Heart left ventricle (tissue), 16 donors: Measurements from ENCODE around the gene FKBP7. TPM values are rescaled to one million over a fixed set of nuclear protein-coding genes. Genes with fewer than 3 reads are reported as not detected.
"Not testable (repeated sequence)": the region's sequence is repeated elsewhere in the genome, so short reads cannot be mapped to it uniquely, and the experiment has no call there.

Experiments
- ATAC-seq, 4 donors: fragments of 200-7000 bp; cut with Tn5 transposase; one replicate each; pipeline ENCODE4 v1.9.1; 2020 to 2022; ENCODE audit warnings: moderate library complexity in 4 of 4, mild to moderate bottlenecking in 3 of 4, moderate number of reproducible peaks in 1 of 4
- DNase-seq, 5 donors: peaks; one replicate each; pipeline ENCODE4 v3.0.0-alpha.2; 2020
- H3K27ac ChIP-seq, 12 donors: fragments of 200-600 bp; sonication (generic) in 4 of 12; one replicate each; pipeline versions ENCODE4 v1.5.0 to v1.8.0; 2016 to 2022; ENCODE audit warnings: mild to moderate bottlenecking in 2 of 12
- H3K27me3 ChIP-seq, 9 donors: fragments of 200-600 bp; sonication (generic) in 2 of 9; one replicate each; pipeline versions ENCODE4 v1.5.1 to v1.8.0; 2016 to 2022; ENCODE audit warnings: mild to moderate bottlenecking in 3 of 9
- H3K36me3 ChIP-seq, 9 donors: fragments of 200-600 bp; sonication (generic) in 2 of 9; one replicate each; pipeline versions ENCODE4 v1.5.0 to v1.8.0; 2018 to 2022; ENCODE audit warnings: mild to moderate bottlenecking in 2 of 9
- H3K4me1 ChIP-seq, 12 donors: fragments of 200-600 bp; sonication (generic) in 4 of 12; one replicate each; pipeline versions ENCODE4 v1.5.0 to v1.8.0; 2016 to 2022; ENCODE audit warnings: mild to moderate bottlenecking in 3 of 12
- H3K4me3 ChIP-seq, 12 donors: fragments of 200-600 bp; sonication (generic) in 4 of 12; one replicate each; pipeline versions ENCODE4 v1.5.0 to v1.8.0; 2017 to 2022; ENCODE audit warnings: mild to moderate bottlenecking in 9 of 12, moderate library complexity in 4 of 12
- H3K9me3 ChIP-seq, 12 donors: fragments of 200-600 bp; sonication (generic) in 4 of 12; one replicate each; pipeline versions ENCODE4 v1.5.0 to v1.8.0; 2016 to 2022; ENCODE audit warnings: mild to moderate bottlenecking in 1 of 12
- POLR2A ChIP-seq, 2 donors: fragments of 450-650 bp; IDR thresholded peaks; one replicate each; pipeline ENCODE4 v1.6.1; 2017; ENCODE audit warnings: antibody characterized with exemption in 2 of 2, mild to moderate bottlenecking in 2 of 2, moderate library complexity in 2 of 2
- WGBS, 4 donors: extraction: QIAGEN DNeasy Blood & Tissue Kit in 2 of 4; methylation state at CpG; one replicate each; pipeline versions ENCODE4 v1.1.5 to v1.1.7; 2013 to 2018; 5-methylcytosine and 5-hydroxymethylcytosine counted together
- intact Hi-C, 10 donors: fragments of 100-400 bp; cut with DNase I; formaldehyde crosslinking; loops; one replicate each; pipeline versions ENCODE4 v1.11.1 to v1.14.2; 2022
- polyA plus RNA-seq, 2 donors: library from polyadenylated mRNA; stranded (reverse); fragments of 200-250 nt; gene quantifications; one replicate each; pipeline ENCODE4 v1.2.3, GENCODE V29; 2013
- total RNA-seq, 9 donors: library from RNA; depleted of rRNA in 2 of 9; stranded (reverse); fragments of >200 nt in 2 of 9; fragmentation: NEBNext Ultra II Directional in 3 of 9; extraction: Animal tissue kit (Norgen Biotek cat#: 25700) in 3 of 9; gene quantifications; one replicate each; pipeline versions ENCODE4 v1.1.0 to v1.2.4, GENCODE V29; 2016 to 2023
- TF ChIP-seq, protein P1 (sequence below), 12 donors: fragments of 200-600 bp; sonication (generic) in 4 of 12; IDR thresholded peaks; one replicate each; pipeline versions ENCODE4 v1.5.0 to v1.8.0; 2018 to 2022; ENCODE audit warnings: antibody characterized with exemption in 12 of 12, mild to moderate bottlenecking in 5 of 12
- donor health status: ischemic (EF 13 %, LVEDD 7.1; RV severe dilation, severe dysfunction).
- donor health status: healthy with polysubstance abuse.
- donor health status: DM: no; HTN: yes; CAD: no.
- donor health status: DM: no; HTN: no; CAD: no.
- donor health status: ischemic (EF 25% LVEDD 6.9; RV normal size, moderate dysfunction).
- donor health status: ischemic (EF 25% LVEDD 5.7; RV mildly dilated, moderate dysfunction).
- donor health status: healthy.
- donor health status: DM: yes; HTN: yes; CAD: no.
- donor health status: ischemic (EF 35%, LVEDD 5.7; RV mildly dilated, moderate dysfunction).
- donor health status: nonischemic (EF 11% LVEDD 7.7; RV severe dilation, severe dysfunction).
- donor health status: DM: yes; HTN: yes; CAD: no.
- donor health status: PGD.
- donor health status: ischemic (EF 29% LVEDD 5.4; RV normal size, mild dysfunction).
- donor health status: nonischemic (EF 23%, LVEDD 6.1; RV moderate dilation, normal function).

FKBP7 gene
- total and polyA plus RNA-seq, 11 donors, result 5.3 to 11.8 (median 9.0) TPM

DNA sequence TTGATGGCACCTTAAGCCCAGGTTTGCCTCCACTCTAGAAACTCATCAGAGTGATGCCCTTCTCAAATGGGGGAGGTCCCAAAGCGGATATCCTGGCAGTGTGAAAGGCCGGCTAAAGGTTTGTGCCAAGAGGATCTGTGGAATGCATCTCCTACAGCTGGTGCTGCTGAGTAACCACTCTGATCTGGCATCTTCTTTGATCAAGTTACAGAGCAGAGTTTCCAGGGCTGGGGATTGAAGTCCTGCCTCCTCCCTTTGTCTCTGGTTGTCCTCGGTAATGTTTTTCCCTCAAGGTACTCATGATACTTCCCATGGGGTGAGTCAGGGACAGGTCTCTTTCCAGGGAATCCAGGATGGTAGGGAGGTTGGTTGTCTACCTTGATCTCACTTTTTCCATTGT is 52.0 kb downstream of the FKBP7 start:
- intact Hi-C loops, result no loop called here
- Histone ChIP-seq H3K4me1 (no peaks in the 10 kb centered on the region), H3K9me3 (peaks cover 0 to 26% (median 6%) of the 10 kb centered on the region in 12 donors), H3K27ac (no peak overlapping the region), H3K27me3 (no peaks in the 10 kb centered on the region), H3K36me3 (peaks cover 0 to 66% (median 44%) of the 10 kb centered on the region in 9 donors), H3K4me3 (no peak overlapping the region)
- no peak for TF ChIP-seq POLR2A (IDR thresholded peaks at IDR 0.05)
- TF ChIP-seq, protein P1, sequence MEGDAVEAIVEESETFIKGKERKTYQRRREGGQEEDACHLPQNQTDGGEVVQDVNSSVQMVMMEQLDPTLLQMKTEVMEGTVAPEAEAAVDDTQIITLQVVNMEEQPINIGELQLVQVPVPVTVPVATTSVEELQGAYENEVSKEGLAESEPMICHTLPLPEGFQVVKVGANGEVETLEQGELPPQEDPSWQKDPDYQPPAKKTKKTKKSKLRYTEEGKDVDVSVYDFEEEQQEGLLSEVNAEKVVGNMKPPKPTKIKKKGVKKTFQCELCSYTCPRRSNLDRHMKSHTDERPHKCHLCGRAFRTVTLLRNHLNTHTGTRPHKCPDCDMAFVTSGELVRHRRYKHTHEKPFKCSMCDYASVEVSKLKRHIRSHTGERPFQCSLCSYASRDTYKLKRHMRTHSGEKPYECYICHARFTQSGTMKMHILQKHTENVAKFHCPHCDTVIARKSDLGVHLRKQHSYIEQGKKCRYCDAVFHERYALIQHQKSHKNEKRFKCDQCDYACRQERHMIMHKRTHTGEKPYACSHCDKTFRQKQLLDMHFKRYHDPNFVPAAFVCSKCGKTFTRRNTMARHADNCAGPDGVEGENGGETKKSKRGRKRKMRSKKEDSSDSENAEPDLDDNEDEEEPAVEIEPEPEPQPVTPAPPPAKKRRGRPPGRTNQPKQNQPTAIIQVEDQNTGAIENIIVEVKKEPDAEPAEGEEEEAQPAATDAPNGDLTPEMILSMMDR (IDR thresholded peaks at IDR 0.05), result no peak
- 82 to 97% (median 88%) methylated on average over 2 to 3 of the region's 3 CpGs for WGBS, 4 donors
- DNase-seq (no peak), ATAC-seq (no peak)

- H3K36me3 ChIP-seq, result peaks cover 0 to 55% (median 34%) of the 10 kb centered on the region in 9 donors
- ATAC-seq, result no peak
- H3K27ac ChIP-seq, result no peak overlapping the region
- H3K4me1 ChIP-seq, result peaks cover 0 to 4% (median 0%) of the 10 kb centered on the region in 12 donors
- WGBS, 4 donors, result 94 to 97% (median 96%) methylated on average over 4 of the region's 4 CpGs
- peaks cover 0 to 26% (median 6%) of the 10 kb centered on the region in 12 donors for H3K9me3 ChIP-seq
- no peaks in the 10 kb centered on the region for H3K27me3 ChIP-seq
- intact Hi-C loops, result no loop called here
- no peak overlapping the region for H3K4me3 ChIP-seq
- no peak for DNase-seq
- TF ChIP-seq, protein P1 (IDR thresholded peaks at IDR 0.05), result no peak
- TF ChIP-seq POLR2A (IDR thresholded peaks at IDR 0.05), result no peak
Measured at GRCh38 chr2:178425255-178425827, 53.1 kb downstream of the FKBP7 start.

GRCh38 chr2:178423746-178424145 is 54.7 kb downstream of the FKBP7 start:
- peaks cover 0 to 39% (median 18%) of the 10 kb centered on the region in 9 donors for H3K36me3 ChIP-seq
- not testable (repeated sequence) for H3K27ac ChIP-seq, H3K27me3 ChIP-seq, H3K4me3 ChIP-seq, ATAC-seq, DNase-seq, H3K4me1 ChIP-seq
- intact Hi-C loops, result loop anchor here in 1 of 10 donors (5.0 kb wide), 1 partner anchor 291 kb away; no protein-coding TSS in a partner anchor
- 95 to 98% (median 97%) methylated on average over 5 of the region's 5 CpGs for WGBS, 4 donors
- H3K9me3 ChIP-seq, result peaks cover 0 to 26% (median 6%) of the 10 kb centered on the region in 12 donors

- Histone ChIP-seq H3K36me3 (peaks cover 0 to 23% (median 4%) of the 10 kb centered on the region in 9 donors), H3K4me3 (no peak overlapping the region), H3K27ac (no peak overlapping the region), H3K9me3 (peaks cover 0 to 26% (median 6%) of the 10 kb centered on the region in 12 donors), H3K4me1 (peaks cover 0 to 6% (median 0%) of the 10 kb centered on the region in 12 donors), H3K27me3 (no peaks in the 10 kb centered on the region)
- no peak for ATAC-seq
- DNase-seq, result no peak
- TF ChIP-seq, protein P1 (IDR thresholded peaks at IDR 0.05), result no peak
- no peak for TF ChIP-seq POLR2A (IDR thresholded peaks at IDR 0.05)
- WGBS, 4 donors, result 62 to 94% (median 84%) methylated on average over 3 of the region's 3 CpGs
- intact Hi-C loops, result loop anchor here in 1 of 10 donors (5.0 kb wide), 1 partner anchor 290 kb away; no protein-coding TSS in a partner anchor
Measured at GRCh38 chr2:178422097-178422496, 56.3 kb downstream of the FKBP7 start.
